Measurements from ENCODE around the gene GNA15. TPM values are rescaled to one million over a fixed set of nuclear protein-coding genes. Genes with fewer than 3 reads are reported as not detected.

Gene GNA15
- total and polyA plus RNA-seq, 7 experiments from 2014 or later = 0.09 to 131 (median 3.7) TPM; not detected in 1

DNA sequence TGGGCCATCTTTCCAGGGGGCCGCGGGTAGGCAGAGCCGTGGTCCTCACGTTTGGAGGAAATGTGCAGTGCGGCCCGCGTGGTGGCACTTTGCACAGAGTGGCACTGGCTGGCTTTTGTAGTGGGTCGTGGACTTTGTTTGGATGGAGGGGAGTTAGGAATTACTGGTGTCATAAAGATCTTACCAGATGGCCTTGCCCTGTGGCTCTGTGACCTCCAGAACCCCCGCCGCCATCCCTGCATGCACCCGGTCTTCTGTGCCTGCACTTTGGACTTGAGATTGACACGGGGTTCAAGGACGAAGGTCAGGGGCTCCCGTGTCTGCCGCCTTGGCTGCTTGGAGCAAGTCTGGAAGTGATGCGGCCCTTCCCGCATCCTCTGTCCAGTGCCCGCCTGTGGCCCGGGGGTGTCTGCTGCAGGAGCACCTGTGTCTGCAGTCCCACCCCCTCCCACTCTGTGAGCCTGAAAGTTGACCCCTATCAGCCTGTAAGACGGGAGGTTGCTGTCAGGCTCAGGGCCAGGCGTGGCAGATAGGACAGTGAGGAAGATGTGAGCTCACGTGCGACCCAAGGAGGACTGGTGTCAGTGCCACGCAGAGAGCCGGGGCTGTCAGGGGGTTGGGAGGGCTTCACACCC, 39.4 kb upstream of the GNA15 start:
- Histone ChIP-seq H3K9me3 (ENCODE audit: control insufficient read depth in 2 of 3, low read length in 3 of 3) (no peaks in the 10 kb centered on the region), H3K27ac (ENCODE audit: low read depth, low read length) (peak overlapping the region; percentile 47), H3K4me1 (ENCODE audit: control insufficient read depth in 2 of 2, insufficient read depth in 2 of 2, low read length in 2 of 2) (peaks cover 20 to 38% of the 10 kb centered on the region in 2 donors), H3K27me3 (ENCODE audit: control insufficient read depth in 2 of 2, insufficient read depth in 2 of 2, low read length in 2 of 2) (peaks cover 0 to 5% of the 10 kb centered on the region in 2 donors), H3K36me3 (ENCODE audit: control insufficient read depth in 2 of 3, insufficient read depth in 3 of 3, low read length in 3 of 3) (no peaks in the 10 kb centered on the region), H3K4me3 (ENCODE audit: low read length) (no peak overlapping the region)
- H3K4me1 Mint-ChIP-seq = peaks cover 14 to 43% (median 28%) of the 10 kb centered on the region in 7 donors
- ChIA-PET CTCF (interaction anchor here (1.7 kb wide), 1 partner anchor 21 kb away, joined by 7 read pairs; no protein-coding TSS in a partner anchor), POLR2A (interaction anchor here (0.8 to 1.4 kb wide), 4 partner anchors 44 to 59 kb away, joined by 3 to 7 read pairs (median 3); no protein-coding TSS in a partner anchor)
- no peaks in the 10 kb centered on the region for H3K9me3 Mint-ChIP-seq
- H3K27ac Mint-ChIP-seq = peak overlapping the region in 7 of 9 donors; percentile 60 to 94 (median 86)
- H3K4me3 Mint-ChIP-seq = peak overlapping the region; percentile 59 to 93 (median 86)
- ATAC-seq (no peak), DNase-seq (no peak)
- H3K27me3 Mint-ChIP-seq = peaks cover 0 to 43% (median 5%) of the 10 kb centered on the region in 5 donors
- intact Hi-C loops (cut with micrococcal nuclease) = no loop called here
- H3K36me3 Mint-ChIP-seq = no peaks in the 10 kb centered on the region

GRCh38 chr19:3096902-3097326, 38.9 kb upstream of the GNA15 start:
- H3K27ac Mint-ChIP-seq = peak overlapping the region in 3 of 9 donors; percentile 2 to 94 (median 86)
- Histone ChIP-seq H3K36me3 (ENCODE audit: control insufficient read depth in 2 of 3, insufficient read depth in 3 of 3, low read length in 3 of 3) (no peaks in the 10 kb centered on the region), H3K27me3 (ENCODE audit: control insufficient read depth in 2 of 2, insufficient read depth in 2 of 2, low read length in 2 of 2) (peaks cover 0 to 5% of the 10 kb centered on the region in 2 donors), H3K4me3 (ENCODE audit: low read length) (no peak overlapping the region), H3K9me3 (ENCODE audit: control insufficient read depth in 2 of 3, low read length in 3 of 3) (no peaks in the 10 kb centered on the region), H3K4me1 (ENCODE audit: control insufficient read depth in 2 of 2, insufficient read depth in 2 of 2, low read length in 2 of 2) (peaks cover 20 to 38% of the 10 kb centered on the region in 2 donors), H3K27ac (ENCODE audit: low read depth, low read length) (no peak overlapping the region)
- intact Hi-C loops (cut with micrococcal nuclease) = no loop called here
- no peaks in the 10 kb centered on the region for H3K36me3 Mint-ChIP-seq
- DNase-seq = no peak
- peaks cover 17 to 43% (median 28%) of the 10 kb centered on the region in 7 donors for H3K4me1 Mint-ChIP-seq
- peaks cover 0 to 45% (median 5%) of the 10 kb centered on the region in 5 donors for H3K27me3 Mint-ChIP-seq
- CTCF ChIA-PET = no interaction called here
- no peak for ATAC-seq
- H3K9me3 Mint-ChIP-seq = no peaks in the 10 kb centered on the region
- peak overlapping the region in 1 of 10 donors; percentile 85 for H3K4me3 Mint-ChIP-seq
- POLR2A ChIA-PET = interaction anchor here (0.9 kb wide), 1 partner anchor 60 kb away, joined by 3 read pairs; no protein-coding TSS in a partner anchor

- no peak overlapping the region for H3K4me3 ChIP-seq (ENCODE audit: low read length)
- Mint-ChIP-seq H3K36me3 (no peaks in the 10 kb centered on the region), H3K4me1 (peaks cover 19 to 43% (median 28%) of the 10 kb centered on the region in 7 donors), H3K9me3 (no peaks in the 10 kb centered on the region), H3K4me3 (peak overlapping the region in 2 of 10 donors; percentile 93 to 97), H3K27me3 (peaks cover 0 to 42% (median 5%) of the 10 kb centered on the region in 5 donors), H3K27ac (peak overlapping the region in 5 of 9 donors; percentile 21 to 69 (median 62))
- H3K27ac ChIP-seq (ENCODE audit: low read depth, low read length) = no peak overlapping the region
- intact Hi-C loops (cut with micrococcal nuclease) = no loop called here
- peaks cover 20 to 38% of the 10 kb centered on the region in 2 donors for H3K4me1 ChIP-seq (ENCODE audit: control insufficient read depth in 2 of 2, insufficient read depth in 2 of 2, low read length in 2 of 2)
- ChIA-PET POLR2A (interaction anchor here (0.9 kb wide), 1 partner anchor 60 kb away, joined by 3 read pairs; no protein-coding TSS in a partner anchor), CTCF (no interaction called here)
- ATAC-seq (no peak), DNase-seq (no peak)
- H3K27me3 ChIP-seq (ENCODE audit: control insufficient read depth in 2 of 2, insufficient read depth in 2 of 2, low read length in 2 of 2) = peaks cover 0 to 5% of the 10 kb centered on the region in 2 donors
- H3K9me3 ChIP-seq (ENCODE audit: control insufficient read depth in 2 of 3, low read length in 3 of 3) = no peaks in the 10 kb centered on the region
- no peaks in the 10 kb centered on the region for H3K36me3 ChIP-seq (ENCODE audit: control insufficient read depth in 2 of 3, insufficient read depth in 3 of 3, low read length in 3 of 3)
These were observed 38.4 kb upstream of the GNA15 start for GRCh38 chr19:3097442-3097871.

- H3K27ac ChIP-seq (ENCODE audit: low read depth, low read length) = no peak overlapping the region
- H3K27me3 ChIP-seq (ENCODE audit: control insufficient read depth in 2 of 2, insufficient read depth in 2 of 2, low read length in 2 of 2) = peaks cover 0 to 5% of the 10 kb centered on the region in 2 donors
- H3K9me3 Mint-ChIP-seq = no peaks in the 10 kb centered on the region
- H3K4me3 ChIP-seq (ENCODE audit: low read length) = no peak overlapping the region
- H3K36me3 Mint-ChIP-seq = no peaks in the 10 kb centered on the region
- peaks cover 0 to 36% (median 5%) of the 10 kb centered on the region in 5 donors for H3K27me3 Mint-ChIP-seq
- DNase-seq (no peak), ATAC-seq (no peak)
- intact Hi-C loops (cut with micrococcal nuclease) = no loop called here
- H3K4me1 Mint-ChIP-seq = peaks cover 19 to 43% (median 28%) of the 10 kb centered on the region in 7 donors
- H3K27ac Mint-ChIP-seq = peak overlapping the region in 4 of 9 donors; percentile 51 to 69 (median 64)
- no peaks in the 10 kb centered on the region for H3K9me3 ChIP-seq (ENCODE audit: control insufficient read depth in 2 of 3, low read length in 3 of 3)
- H3K4me3 Mint-ChIP-seq = peak overlapping the region in 4 of 10 donors; percentile 16 to 97 (median 65)
- H3K36me3 ChIP-seq (ENCODE audit: control insufficient read depth in 2 of 3, insufficient read depth in 3 of 3, low read length in 3 of 3) = no peaks in the 10 kb centered on the region
- H3K4me1 ChIP-seq (ENCODE audit: control insufficient read depth in 2 of 2, insufficient read depth in 2 of 2, low read length in 2 of 2) = peaks cover 20 to 38% of the 10 kb centered on the region in 2 donors
- CTCF ChIA-PET = interaction anchor here (1.4 kb wide), 1 partner anchor 10 kb away, joined by 4 read pairs; no protein-coding TSS in a partner anchor
- POLR2A ChIA-PET = interaction anchor here (1.2 kb wide), 1 partner anchor 17 kb away, joined by 4 read pairs; no protein-coding TSS in a partner anchor
These were observed 37.7 kb upstream of the GNA15 start for GRCh38 chr19:3098141-3098514.

GRCh38 chr19:3098515-3099346, 37.1 kb upstream of the GNA15 start:
- CTCF ChIA-PET = interaction anchor here (1.4 kb wide), 1 partner anchor 10 kb away, joined by 4 read pairs; no protein-coding TSS in a partner anchor
- POLR2A ChIA-PET = interaction anchor here (1.2 kb wide), 1 partner anchor 18 kb away, joined by 4 read pairs; no protein-coding TSS in a partner anchor
- H3K27ac ChIP-seq (ENCODE audit: low read depth, low read length) = peak overlapping the region; percentile 53
- peaks cover 20 to 41% of the 10 kb centered on the region in 2 donors for H3K4me1 ChIP-seq (ENCODE audit: control insufficient read depth in 2 of 2, insufficient read depth in 2 of 2, low read length in 2 of 2)
- no peaks in the 10 kb centered on the region for H3K36me3 ChIP-seq (ENCODE audit: control insufficient read depth in 2 of 3, insufficient read depth in 3 of 3, low read length in 3 of 3)
- Mint-ChIP-seq H3K36me3 (no peaks in the 10 kb centered on the region), H3K9me3 (no peaks in the 10 kb centered on the region), H3K27ac (peak overlapping the region in 8 of 9 donors; percentile 52 to 93 (median 83)), H3K27me3 (peaks cover 0 to 36% (median 5%) of the 10 kb centered on the region in 5 donors), H3K4me1 (peaks cover 20 to 44% (median 28%) of the 10 kb centered on the region in 7 donors), H3K4me3 (peak overlapping the region; percentile 21 to 97 (median 86))
- no peaks in the 10 kb centered on the region for H3K9me3 ChIP-seq (ENCODE audit: control insufficient read depth in 2 of 3, low read length in 3 of 3)
- peaks cover 0 to 5% of the 10 kb centered on the region in 2 donors for H3K27me3 ChIP-seq (ENCODE audit: control insufficient read depth in 2 of 2, insufficient read depth in 2 of 2, low read length in 2 of 2)
- intact Hi-C loops (cut with micrococcal nuclease) = no loop called here
- DNase-seq = peak in 5 of 9 donors; percentile 31 to 53 (median 41)
- peak; percentile 32 for ATAC-seq
- peak overlapping the region; percentile 38 for H3K4me3 ChIP-seq (ENCODE audit: low read length)

Measured in naive thymus-derived CD4-positive, alpha-beta T cell (primary cell).